Right atrium auricular region (tissue), 2 donors: Measurements from ENCODE around the gene KCNQ1. TPM values are rescaled to one million over a fixed set of nuclear protein-coding genes. Genes with fewer than 3 reads are reported as not detected.

Experiments
- DNase-seq: peaks from one replicate; pipeline ENCODE4 v3.0.0-alpha.2; 2019; ENCODE audit warnings: low spot score
- H3K27ac ChIP-seq, 2 donors: fragments of 200-600 bp; sonication (generic); 1 replicate in 1 of 2; 2 replicates in 1 of 2; pipeline ENCODE4 v1.5.1; 2016 to 2019
- H3K27me3 ChIP-seq, 2 donors: fragments of 200-600 bp; sonication (generic); one replicate each; pipeline versions ENCODE4 v1.5.1 to v1.6.0; 2017 to 2019
- H3K36me3 ChIP-seq: fragments of 200-600 bp; sonication (generic); one replicate; pipeline ENCODE4 v1.5.1; 2016
- H3K4me1 ChIP-seq, 2 donors: fragments of 200-600 bp; sonication (generic); one replicate each; pipeline versions ENCODE4 v1.5.1 to v1.6.0; 2017 to 2019
- H3K4me3 ChIP-seq, 2 donors: fragments of 200-600 bp; sonication (generic); 1 replicate in 1 of 2; 2 replicates in 1 of 2; pipeline ENCODE4 v1.5.1; 2017 to 2019; ENCODE audit warnings: mild to moderate bottlenecking in 1 of 2, moderate library complexity in 1 of 2
- H3K9me3 ChIP-seq, 2 donors: fragments of 200-600 bp; sonication (generic); one replicate each; pipeline ENCODE4 v1.5.1; 2019
- CTCF ChIP-seq, 2 donors: fragments of 200-600 bp; sonication (generic); IDR thresholded peaks; one replicate each; pipeline ENCODE4 v1.5.1; 2019; ENCODE audit warnings: antibody characterized with exemption in 2 of 2
- total RNA-seq, 2 donors: library from RNA; depleted of rRNA; stranded (reverse); fragments of >200 nt; gene quantifications; one replicate each; pipeline ENCODE4 v1.1.0, GENCODE V29; 2016

Gene KCNQ1
- total RNA-seq, 2 donors from 2014 or later: 12.7 to 25.1 TPM

- Histone ChIP-seq H3K4me3 (no peak overlapping the region), H3K36me3 (no peaks in the 10 kb centered on the region), H3K4me1 (no peaks in the 10 kb centered on the region), H3K27me3 (no peaks in the 10 kb centered on the region), H3K9me3 (no peaks in the 10 kb centered on the region), H3K27ac (no peak overlapping the region)
- no peak for TF ChIP-seq CTCF (IDR thresholded peaks at IDR 0.05)
- no peak for DNase-seq
These were observed 409.3 kb downstream of the KCNQ1 start for GRCh38 chr11:2853997-2854560.

GRCh38 chr11:2855162-2855561, 410.4 kb downstream of the KCNQ1 start:
- no peak for TF ChIP-seq CTCF (IDR thresholded peaks at IDR 0.05)
- H3K36me3 ChIP-seq: no peaks in the 10 kb centered on the region
- no peaks in the 10 kb centered on the region for H3K27me3 ChIP-seq
- no peak for DNase-seq
- H3K27ac ChIP-seq: no peak overlapping the region
- no peaks in the 10 kb centered on the region for H3K9me3 ChIP-seq
- no peaks in the 10 kb centered on the region for H3K4me1 ChIP-seq
- H3K4me3 ChIP-seq: no peak overlapping the region

- no peak overlapping the region for H3K4me3 ChIP-seq
- no peaks in the 10 kb centered on the region for H3K27me3 ChIP-seq
- no peak for DNase-seq
- H3K36me3 ChIP-seq: no peaks in the 10 kb centered on the region
- H3K4me1 ChIP-seq: peaks cover 0 to 3% of the 10 kb centered on the region in 2 donors
- no peak overlapping the region for H3K27ac ChIP-seq
- no peaks in the 10 kb centered on the region for H3K9me3 ChIP-seq
- no peak for TF ChIP-seq CTCF (IDR thresholded peaks at IDR 0.05)
These were observed 412.5 kb downstream of the KCNQ1 start for GRCh38 chr11:2857276-2857675.

GRCh38 chr11:2857918-2858317, 413.1 kb downstream of the KCNQ1 start:
- Histone ChIP-seq H3K27ac (no peak overlapping the region), H3K4me3 (no peak overlapping the region), H3K4me1 (peaks cover 0 to 9% of the 10 kb centered on the region in 2 donors), H3K9me3 (no peaks in the 10 kb centered on the region), H3K36me3 (no peaks in the 10 kb centered on the region), H3K27me3 (no peaks in the 10 kb centered on the region)
- DNase-seq: no peak
- no peak for TF ChIP-seq CTCF (IDR thresholded peaks at IDR 0.05)

GRCh38 chr11:2858995-2859698, 414.3 kb downstream of the KCNQ1 start:
- Histone ChIP-seq H3K4me1 (peaks cover 0 to 14% of the 10 kb centered on the region in 2 donors), H3K4me3 (no peak overlapping the region), H3K27me3 (no peaks in the 10 kb centered on the region), H3K9me3 (no peaks in the 10 kb centered on the region), H3K27ac (no peak overlapping the region), H3K36me3 (no peaks in the 10 kb centered on the region)
- DNase-seq: no peak
- TF ChIP-seq CTCF (IDR thresholded peaks at IDR 0.05): no peak

GRCh38 chr11:2859699-2860037, 414.9 kb downstream of the KCNQ1 start:
- H3K9me3 ChIP-seq: no peaks in the 10 kb centered on the region
- H3K27ac ChIP-seq: no peak overlapping the region
- no peak for DNase-seq
- H3K4me3 ChIP-seq: no peak overlapping the region
- no peak for TF ChIP-seq CTCF (IDR thresholded peaks at IDR 0.05)
- H3K4me1 ChIP-seq: peaks cover 0 to 14% of the 10 kb centered on the region in 2 donors
- H3K36me3 ChIP-seq: no peaks in the 10 kb centered on the region
- no peaks in the 10 kb centered on the region for H3K27me3 ChIP-seq
